ENCODE measurements around the gene POLR1E. TPM values are rescaled to one million over a fixed set of nuclear protein-coding genes. Genes with fewer than 3 reads are reported as not detected.

Gene POLR1E
- total RNA-seq, 4 donors from 2014 or later = 14.8 to 23.3 (median 18.5) TPM

GRCh38 chr9:37515620-37516258 lies 30.0 kb downstream of the POLR1E start:
- WGBS, 2 donors = 94 to 96% methylated on average over 13 to 14 of the region's 14 CpGs
- no peaks in the 10 kb centered on the region for H3K4me1 ChIP-seq
- H3K9me3 ChIP-seq = no peaks in the 10 kb centered on the region
- H3K27ac ChIP-seq = no peak overlapping the region
- H3K4me3 ChIP-seq (replicated peaks in 1 of 3) = no peak overlapping the region
- no peak for TF ChIP-seq CTCF (IDR thresholded peaks at IDR 0.05)
- intact Hi-C loops (cut with DNase I) = no loop called here
- peaks cover 4 to 12% of the 10 kb centered on the region in 2 donors for H3K36me3 ChIP-seq
- no peaks in the 10 kb centered on the region for H3K27me3 ChIP-seq
- DNase-seq = no peak

GRCh38 chr9:37517923-37518322 lies 32.2 kb downstream of the POLR1E start:
- no peak for TF ChIP-seq POLR2A (IDR thresholded peaks at IDR 0.05)
- no peak for TF ChIP-seq CTCF (IDR thresholded peaks at IDR 0.05)
- Histone ChIP-seq H3K9me3 (no peaks in the 10 kb centered on the region), H3K36me3 (peaks cover 12 to 18% of the 10 kb centered on the region in 2 donors), H3K27me3 (no peaks in the 10 kb centered on the region), H3K4me3 (replicated peaks in 1 of 3) (no peak overlapping the region), H3K4me1 (no peaks in the 10 kb centered on the region), H3K27ac (no peak overlapping the region)
- DNase-seq = no peak
- intact Hi-C loops (cut with DNase I) = no loop called here
- 94 to 97% methylated on average over 9 to 13 of the region's 13 CpGs for WGBS, 2 donors

DNA sequence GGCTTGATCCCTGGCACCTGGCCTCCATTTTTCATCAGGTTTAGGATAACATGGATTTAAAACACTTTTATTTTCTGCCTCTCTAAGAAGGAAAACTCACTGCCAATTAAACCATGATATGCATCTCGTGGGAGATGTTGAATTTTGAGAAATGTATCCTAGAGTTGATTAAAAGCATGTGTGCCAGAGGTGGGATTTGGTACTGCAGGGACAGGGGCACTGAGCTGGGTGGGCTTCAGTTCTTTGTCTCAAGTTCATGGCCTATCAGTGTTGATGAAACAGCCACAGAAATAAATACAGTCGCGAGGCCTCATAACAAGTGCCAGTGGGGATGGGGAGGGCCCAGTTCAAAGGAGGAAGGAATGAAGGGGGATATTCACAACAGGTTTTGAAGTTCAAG lies 34.9 kb downstream of the POLR1E start:
- Histone ChIP-seq H3K36me3 (peaks cover 19 to 23% of the 10 kb centered on the region in 2 donors), H3K27me3 (no peaks in the 10 kb centered on the region), H3K4me1 (no peaks in the 10 kb centered on the region), H3K9me3 (no peaks in the 10 kb centered on the region), H3K4me3 (replicated peaks in 1 of 3) (no peak overlapping the region), H3K27ac (no peak overlapping the region)
- WGBS, 2 donors = 91 to 92% methylated on average over 3 of the region's 3 CpGs
- intact Hi-C loops (cut with DNase I) = no loop called here
- TF ChIP-seq CTCF (IDR thresholded peaks at IDR 0.05) = no peak
- no peak for TF ChIP-seq POLR2A (IDR thresholded peaks at IDR 0.05)
- no peak for DNase-seq

DNA sequence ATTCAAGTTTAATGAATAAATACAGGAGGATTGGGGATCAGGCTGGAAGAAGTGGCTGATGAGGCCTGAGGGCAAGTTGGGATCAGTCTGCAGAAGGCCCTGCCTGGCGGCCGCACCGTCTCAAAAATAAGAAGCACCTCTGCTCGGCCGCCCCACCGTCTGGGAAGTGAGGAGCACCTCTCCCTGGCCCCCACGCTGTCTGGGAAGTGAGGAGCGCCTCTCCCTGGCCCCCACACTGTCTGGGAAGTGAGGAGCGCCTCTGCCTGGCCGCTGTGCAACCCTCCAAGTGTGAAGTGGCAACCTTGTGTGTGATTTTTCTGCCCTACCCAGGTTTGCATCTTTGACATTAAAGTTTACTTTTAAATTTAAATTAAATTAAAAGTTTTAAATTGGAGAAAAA lies 35.4 kb downstream of the POLR1E start:
- intact Hi-C loops (cut with DNase I) = no loop called here
- 91% methylated on average over 10 of the region's 10 CpGs for WGBS, 2 donors
- no peak overlapping the region for H3K4me3 ChIP-seq (replicated peaks in 1 of 3)
- no peaks in the 10 kb centered on the region for H3K27me3 ChIP-seq
- H3K4me1 ChIP-seq = no peaks in the 10 kb centered on the region
- TF ChIP-seq POLR2A (IDR thresholded peaks at IDR 0.05) (no peak), CTCF (IDR thresholded peaks at IDR 0.05) (no peak)
- peaks cover 19 to 21% of the 10 kb centered on the region in 2 donors for H3K36me3 ChIP-seq
- no peak overlapping the region for H3K27ac ChIP-seq
- no peak for DNase-seq
- H3K9me3 ChIP-seq = no peaks in the 10 kb centered on the region

DNA sequence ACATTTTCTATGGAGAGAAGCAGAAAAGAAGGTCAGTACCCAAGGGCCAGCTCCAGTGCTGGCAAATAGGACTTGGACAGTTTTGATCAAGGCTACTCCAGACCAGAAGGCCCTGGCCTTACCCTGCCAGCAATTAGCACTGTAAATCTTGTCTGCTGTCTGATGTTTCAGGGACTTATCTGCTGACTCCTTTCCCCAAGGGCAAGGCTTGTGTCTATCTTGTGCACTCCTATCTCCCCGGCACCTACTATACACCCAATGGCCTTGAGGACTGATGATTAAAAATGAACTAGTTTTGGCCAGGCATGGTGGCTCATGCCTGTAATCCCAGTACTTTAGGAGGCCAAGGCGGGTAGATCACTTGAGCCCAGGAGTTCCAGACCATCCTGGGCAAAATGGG lies 37.2 kb downstream of the POLR1E start:
- intact Hi-C loops (cut with DNase I) = no loop called here
- Histone ChIP-seq H3K4me3 (replicated peaks in 1 of 3) (no peak overlapping the region), H3K9me3 (no peaks in the 10 kb centered on the region), H3K4me1 (no peaks in the 10 kb centered on the region), H3K27ac (no peak overlapping the region), H3K36me3 (peaks cover 19 to 24% of the 10 kb centered on the region in 2 donors), H3K27me3 (no peaks in the 10 kb centered on the region)
- 94 to 98% methylated on average over 2 of the region's 2 CpGs for WGBS, 2 donors
- TF ChIP-seq CTCF (IDR thresholded peaks at IDR 0.05) = no peak
- no peak for TF ChIP-seq POLR2A (IDR thresholded peaks at IDR 0.05)
- no peak for DNase-seq
